Smooth muscle cell (in vitro differentiated cells): ENCODE results near the gene SHC2. TPM values are rescaled to one million over a fixed set of nuclear protein-coding genes. Genes with fewer than 3 reads are reported as not detected.
"Not testable (repeated sequence)": the region's sequence is repeated elsewhere in the genome, so short reads cannot be mapped to it uniquely, and the experiment has no call there.

ENCODE experiments used
- DNase-seq: peaks from one replicate; lab custom pipeline; 2025; ENCODE audit not compliant: unreplicated experiment; lab: John Stamatoyannopoulos, UW
- H2AFZ ChIP-seq: fragments of 200-600 bp; sonication (generic); 2 replicates; pipeline ENCODE4 v1.6.0; 2016; ENCODE audit warnings: antibody characterized with exemption, low read depth, mild to moderate bottlenecking
- H3F3A ChIP-seq: fragments of 200-600 bp; sonication (generic); 2 replicates; pipeline ENCODE4 v1.6.0; 2017; ENCODE audit warnings: antibody characterized with exemption, low read depth
- H3K27ac ChIP-seq: fragments of 200-600 bp; sonication (generic); 2 replicates; pipeline ENCODE4 v1.5.1; 2016; ENCODE audit warnings: low read depth, mild to moderate bottlenecking
- H3K27me3 ChIP-seq: fragments of 200-600 bp; sonication (generic); 2 replicates; pipeline ENCODE4 v1.6.1; 2016; ENCODE audit warnings: low read depth, mild to moderate bottlenecking
- H3K36me3 ChIP-seq: fragments of 200-600 bp; sonication (generic); 2 replicates; pipeline ENCODE4 v1.5.1; 2016; ENCODE audit warnings: low read depth
- H3K4me1 ChIP-seq: fragments of 200-600 bp; sonication (generic); 2 replicates; pipeline ENCODE4 v1.5.1; 2016; ENCODE audit warnings: low read depth
- H3K4me2 ChIP-seq: fragments of 200-600 bp; sonication (generic); 2 replicates; pipeline ENCODE4 v1.6.0; 2016; ENCODE audit warnings: mild to moderate bottlenecking
- H3K4me3 ChIP-seq: fragments of 200-600 bp; sonication (generic); 2 replicates; pipeline ENCODE4 v1.5.1; 2016; ENCODE audit warnings: mild to moderate bottlenecking
- H3K79me2 ChIP-seq: fragments of 200-600 bp; sonication (generic); 2 replicates; pipeline ENCODE4 v1.6.0; 2016; ENCODE audit warnings: low read depth, mild to moderate bottlenecking
- H3K9ac ChIP-seq: fragments of 200-600 bp; sonication (generic); 2 replicates; pipeline ENCODE4 v1.6.0; 2016; ENCODE audit warnings: low read depth
- H3K9me3 ChIP-seq: fragments of 200-600 bp; sonication (generic); replicated peaks from 2 replicates; pipeline ENCODE4 v1.5.1; 2016; ENCODE audit warnings: low read depth
- H4K20me1 ChIP-seq: fragments of 200-600 bp; sonication (generic); 2 replicates; pipeline ENCODE4 v1.6.0; 2016; ENCODE audit warnings: low read depth
- WGBS: methylation state at CpG from one replicate; pipeline ENCODE4 v1.1.7; 2016; ENCODE audit warnings: low lambda C conversion rate; 5-methylcytosine and 5-hydroxymethylcytosine counted together
- polyA plus RNA-seq: library from polyadenylated mRNA; unstranded; fragments of >200 nt; fragmentation: Nextera tagmentation; extraction: Ambion mirVana; gene quantifications from 2 replicates; pipeline ENCODE4 v1.2.1, GENCODE V29; 2016
- total RNA-seq: library from RNA; depleted of rRNA; stranded (reverse); fragments of >200 nt; gene quantifications from 2 replicates; pipeline ENCODE4 v1.2.3, GENCODE V29; 2014
- TF ChIP-seq, protein P1 (sequence below): fragments of 200-600 bp; sonication (generic); IDR thresholded peaks from 2 replicates; pipeline ENCODE4 v1.5.1; 2017; ENCODE audit warnings: borderline replicate concordance, mild to moderate bottlenecking, antibody characterized with exemption; ENCODE audit not compliant: insufficient read depth, poor library complexity, severe bottlenecking

SHC2 gene
- total and polyA plus RNA-seq, 2 experiments from 2014 or later: 15.6 to 29.3 TPM

DNA sequence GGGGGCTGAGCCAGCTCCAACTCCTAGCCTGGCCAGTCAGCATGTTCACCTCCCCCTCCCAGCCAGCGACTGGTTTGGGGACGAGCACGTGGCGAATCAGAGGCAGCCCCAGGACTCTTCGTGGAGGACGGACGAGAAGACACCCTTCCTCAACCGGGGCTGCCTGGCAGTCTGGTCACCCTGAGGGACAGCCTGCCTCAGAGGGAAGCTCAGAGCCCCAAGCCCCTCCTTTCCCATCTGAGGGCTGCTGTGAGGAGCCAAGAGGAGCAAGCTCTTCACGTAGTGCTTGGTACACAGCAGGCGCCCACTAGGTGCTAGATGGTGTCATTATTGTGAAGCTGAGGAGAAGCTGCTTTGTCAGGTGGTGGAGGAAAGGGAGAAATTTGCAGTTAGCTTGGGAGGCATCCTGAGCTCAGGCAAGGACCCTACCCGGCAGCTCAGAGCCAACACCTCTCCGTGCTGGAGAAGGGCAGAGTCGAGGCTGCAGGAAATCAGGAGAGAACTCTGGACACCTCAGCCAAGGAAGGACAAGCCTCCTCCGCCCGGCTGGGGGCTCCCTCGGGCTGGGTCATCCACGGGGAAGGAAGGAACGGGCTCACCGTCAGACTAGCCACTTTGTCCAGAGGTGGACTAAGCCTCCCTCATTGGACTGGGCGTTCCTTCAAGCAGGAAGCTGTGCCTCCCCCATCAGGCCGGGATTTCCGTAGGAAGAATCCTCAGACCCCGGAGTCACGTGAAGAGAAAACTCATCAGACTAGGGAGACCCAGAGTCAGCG lies 37.0 kb downstream of the SHC2 start:
- Histone ChIP-seq H3K4me2 (no peak overlapping the region), H3K4me3 (no peak overlapping the region), H3K27ac (no peak overlapping the region), H3K4me1 (no peaks in the 10 kb centered on the region), H3K79me2 (no peaks in the 10 kb centered on the region), H3F3A (no peaks in the 10 kb centered on the region), H4K20me1 (peaks cover 6% of the 10 kb centered on the region), H3K36me3 (no peaks in the 10 kb centered on the region), H3K9ac (no peak overlapping the region), H3K9me3 (no peaks in the 10 kb centered on the region), H2AFZ (no peak overlapping the region), H3K27me3 (no peaks in the 10 kb centered on the region)
- WGBS: 93% methylated on average over 25 of the region's 25 CpGs
- no peak for DNase-seq
- TF ChIP-seq, protein P1, sequence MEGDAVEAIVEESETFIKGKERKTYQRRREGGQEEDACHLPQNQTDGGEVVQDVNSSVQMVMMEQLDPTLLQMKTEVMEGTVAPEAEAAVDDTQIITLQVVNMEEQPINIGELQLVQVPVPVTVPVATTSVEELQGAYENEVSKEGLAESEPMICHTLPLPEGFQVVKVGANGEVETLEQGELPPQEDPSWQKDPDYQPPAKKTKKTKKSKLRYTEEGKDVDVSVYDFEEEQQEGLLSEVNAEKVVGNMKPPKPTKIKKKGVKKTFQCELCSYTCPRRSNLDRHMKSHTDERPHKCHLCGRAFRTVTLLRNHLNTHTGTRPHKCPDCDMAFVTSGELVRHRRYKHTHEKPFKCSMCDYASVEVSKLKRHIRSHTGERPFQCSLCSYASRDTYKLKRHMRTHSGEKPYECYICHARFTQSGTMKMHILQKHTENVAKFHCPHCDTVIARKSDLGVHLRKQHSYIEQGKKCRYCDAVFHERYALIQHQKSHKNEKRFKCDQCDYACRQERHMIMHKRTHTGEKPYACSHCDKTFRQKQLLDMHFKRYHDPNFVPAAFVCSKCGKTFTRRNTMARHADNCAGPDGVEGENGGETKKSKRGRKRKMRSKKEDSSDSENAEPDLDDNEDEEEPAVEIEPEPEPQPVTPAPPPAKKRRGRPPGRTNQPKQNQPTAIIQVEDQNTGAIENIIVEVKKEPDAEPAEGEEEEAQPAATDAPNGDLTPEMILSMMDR: no peak

DNA sequence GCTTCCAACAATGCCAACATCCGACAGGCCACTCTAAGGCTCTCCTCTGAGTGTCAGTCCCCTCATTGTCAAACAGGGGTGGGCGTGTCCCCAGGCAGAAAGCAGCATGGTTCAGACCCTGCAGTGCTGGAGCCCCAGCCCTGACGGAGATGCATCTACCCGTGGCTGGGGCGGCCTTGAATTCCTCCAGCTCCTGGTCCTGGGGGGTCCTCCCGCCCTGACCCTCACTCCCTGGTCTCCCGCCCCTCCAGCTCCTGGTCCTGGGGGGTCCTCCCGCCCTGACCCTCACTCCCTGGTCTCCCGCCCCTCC lies 38.0 kb downstream of the SHC2 start:
- WGBS: 77% methylated on average over 5 of the region's 9 CpGs
- H2AFZ ChIP-seq, DNase-seq, H3K9me3 ChIP-seq, H3K4me2 ChIP-seq, H3F3A ChIP-seq, H3K4me3 ChIP-seq, H3K9ac ChIP-seq, H3K27me3 ChIP-seq, H3K36me3 ChIP-seq, H4K20me1 ChIP-seq, H3K79me2 ChIP-seq, H3K4me1 ChIP-seq, H3K27ac ChIP-seq: not testable (repeated sequence)

DNA sequence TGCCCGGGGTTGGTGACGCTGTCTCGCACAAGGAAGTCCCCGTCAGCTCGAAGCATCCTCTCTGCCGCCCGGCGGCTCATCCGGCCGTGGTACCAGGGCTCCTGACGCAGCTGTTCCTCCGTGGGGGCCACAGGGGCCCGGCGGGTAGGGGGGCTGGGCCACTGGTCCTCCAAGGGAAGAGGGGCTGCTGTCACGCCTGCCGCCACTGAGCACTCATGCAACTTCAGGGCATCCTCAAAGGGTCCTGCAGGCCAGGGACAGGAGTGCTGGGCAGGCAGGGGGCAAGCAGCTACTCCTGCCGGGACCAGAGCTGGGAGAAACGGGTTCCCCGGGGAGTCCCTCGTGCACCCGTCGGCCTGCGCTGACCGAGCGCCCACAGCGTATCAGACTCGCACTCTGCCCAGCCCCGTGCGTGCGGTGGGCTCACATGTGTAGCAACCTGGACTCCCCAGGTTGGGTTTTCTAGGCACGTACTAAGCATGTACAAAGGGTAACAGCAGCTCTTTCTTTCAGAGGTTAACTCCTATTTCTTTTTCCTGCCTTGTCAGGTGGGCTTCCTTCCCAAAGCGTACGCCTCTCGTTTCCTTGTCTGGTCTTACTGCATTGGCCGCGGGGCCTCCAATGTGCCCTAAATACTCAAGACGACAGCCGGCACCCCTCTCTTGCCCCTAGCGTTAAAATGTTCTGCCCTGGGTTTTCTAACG lies 38.5 kb downstream of the SHC2 start:
- DNase-seq: no peak
- H3F3A ChIP-seq: no peaks in the 10 kb centered on the region
- H3K4me1 ChIP-seq: peaks cover 8% of the 10 kb centered on the region
- H3K36me3 ChIP-seq: no peaks in the 10 kb centered on the region
- H3K9me3 ChIP-seq: no peaks in the 10 kb centered on the region
- H3K79me2 ChIP-seq: no peaks in the 10 kb centered on the region
- no peak overlapping the region for H3K4me2 ChIP-seq
- no peak overlapping the region for H3K9ac ChIP-seq
- no peak overlapping the region for H3K4me3 ChIP-seq
- TF ChIP-seq, protein P1: no peak
- WGBS: 80% methylated on average over 40 of the region's 40 CpGs
- H3K27me3 ChIP-seq: no peaks in the 10 kb centered on the region
- no peaks in the 10 kb centered on the region for H4K20me1 ChIP-seq
- no peak overlapping the region for H3K27ac ChIP-seq
- no peak overlapping the region for H2AFZ ChIP-seq

DNA sequence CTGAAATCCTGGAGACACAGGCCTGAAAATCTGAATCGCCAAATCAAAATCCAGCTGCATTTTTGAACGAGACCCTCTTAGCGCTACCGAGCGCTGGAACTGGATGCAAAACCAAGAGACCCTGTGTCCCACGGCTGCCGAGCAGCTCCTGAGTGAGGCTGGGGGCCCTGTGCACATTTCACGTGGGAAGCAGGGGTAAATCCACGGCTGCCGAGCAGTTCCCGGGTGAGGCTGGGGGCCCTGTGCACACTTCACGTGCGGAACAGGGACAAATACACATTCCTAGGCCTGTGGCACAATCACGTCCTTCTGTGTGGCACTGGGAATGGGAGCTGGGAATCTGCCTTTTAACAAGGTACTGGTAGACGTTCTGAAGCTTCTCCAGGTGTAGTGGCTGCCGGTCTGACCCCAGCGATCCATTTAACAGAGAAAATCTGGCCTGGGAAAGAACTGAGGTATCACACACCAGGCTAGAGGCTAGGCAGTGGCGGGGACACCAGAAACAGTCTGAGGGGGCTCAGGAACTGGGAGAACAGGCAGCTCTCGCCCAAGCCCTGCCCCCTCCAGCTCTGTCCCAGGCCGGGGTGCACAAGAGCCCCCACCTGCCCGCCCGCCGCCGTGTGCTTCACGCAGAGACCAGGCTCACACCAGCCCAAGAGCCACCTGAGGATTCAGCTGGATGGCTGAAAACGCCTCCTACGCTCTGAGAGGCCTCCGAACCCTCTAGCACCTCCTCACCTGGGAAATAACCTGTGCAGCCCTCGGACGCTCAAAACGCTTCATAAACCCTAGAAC lies 40.9 kb downstream of the SHC2 start:
- no peak overlapping the region for H3K9ac ChIP-seq
- peaks cover 13% of the 10 kb centered on the region for H3K4me1 ChIP-seq
- DNase-seq: no peak
- no peak overlapping the region for H3K4me3 ChIP-seq
- no peaks in the 10 kb centered on the region for H4K20me1 ChIP-seq
- no peaks in the 10 kb centered on the region for H3K36me3 ChIP-seq
- H2AFZ ChIP-seq: no peak overlapping the region
- TF ChIP-seq, protein P1: no peak
- no peaks in the 10 kb centered on the region for H3K9me3 ChIP-seq
- WGBS: 95% methylated on average over 31 of the region's 31 CpGs
- no peaks in the 10 kb centered on the region for H3K27me3 ChIP-seq
- H3F3A ChIP-seq: no peaks in the 10 kb centered on the region
- no peak overlapping the region for H3K4me2 ChIP-seq
- no peak overlapping the region for H3K27ac ChIP-seq
- no peaks in the 10 kb centered on the region for H3K79me2 ChIP-seq
